SK-N-SH (cell line): ENCODE results near the gene ANGPTL8. TPM values are rescaled to one million over a fixed set of nuclear protein-coding genes. Genes with fewer than 3 reads are reported as not detected.

ENCODE experiments used
- CTCF ChIA-PET: fragments of 300-600, 350-600 bp; formaldehyde crosslinking; extraction: SDS; loops from one replicate; lab custom pipeline; 2021; lab: Yijun Ruan, JAX
- POLR2A ChIA-PET: fragments of 350-600 bp; sonication (Branson Sonifier 250); formaldehyde crosslinking; extraction: SDS; loops from one replicate; lab custom pipeline; 2020; ENCODE audit warnings: antibody characterized with exemption, inconsistent platforms; lab: Yijun Ruan, JAX
- DNase-seq: peaks from one replicate; pipeline ENCODE4 v3.0.0; 2012
- H2AFZ ChIP-seq: fragments of 200-600 bp; sonication (generic); 2 replicates; pipeline ENCODE4 v1.8.1; 2016; ENCODE audit warnings: antibody characterized with exemption, mild to moderate bottlenecking, low read depth
- H3F3A ChIP-seq: fragments of 200-600 bp; sonication (generic); replicated peaks from 2 replicates; pipeline ENCODE3; 2016; ENCODE audit warnings: antibody characterized with exemption, mild to moderate bottlenecking; ENCODE audit not compliant: insufficient read depth
- H3K27ac ChIP-seq, 2 experiments: fragments of 200-500 bp in 1 of 2; fragments of 200-600 bp in 1 of 2; sonication (Bioruptor generic) in 1 of 2; sonication (generic), shearing (Covaris generic) in 1 of 2; 2 replicates each; pipeline versions ENCODE4 v1.5.1 to v1.6.1; 2014 to 2016; ENCODE audit warnings: low read depth in 2 of 2, inconsistent platforms in 1 of 2, low read length in 1 of 2, mild to moderate bottlenecking in 1 of 2, mixed read lengths in 1 of 2
- H3K27me3 ChIP-seq: fragments of 200-600 bp; sonication (generic), shearing (Covaris generic); 2 replicates; pipeline ENCODE4 v1.6.1; 2016; ENCODE audit warnings: mixed run types; ENCODE audit not compliant: insufficient read depth
- H3K36me3 ChIP-seq, 2 experiments: fragments of 200-500 bp in 1 of 2; fragments of 200-600 bp in 1 of 2; sonication (Bioruptor generic) in 1 of 2; sonication (generic) in 1 of 2; replicated peaks in 1 of 2; 2 replicates each; pipeline versions ENCODE3 to v1.5.1; 2014 to 2016; ENCODE audit warnings: low read length in 1 of 2, mild to moderate bottlenecking in 1 of 2; ENCODE audit not compliant: insufficient read depth in 2 of 2, control insufficient read depth in 1 of 2
- H3K4me1 ChIP-seq, 2 experiments: fragments of 200-500 bp in 1 of 2; fragments of 200-600 bp in 1 of 2; sonication (Bioruptor generic) in 1 of 2; sonication (generic), shearing (Covaris generic) in 1 of 2; 2 replicates each; pipeline versions ENCODE4 v1.5.1 to v1.6.1; 2014 to 2016; ENCODE audit warnings: low read depth in 1 of 2, low read length in 1 of 2, mixed run types in 1 of 2; ENCODE audit not compliant: insufficient read depth in 2 of 2, control insufficient read depth in 1 of 2
- H3K4me2 ChIP-seq: fragments of 200-600 bp; sonication (generic), shearing (Covaris generic); 2 replicates; pipeline ENCODE4 v1.6.1; 2017; ENCODE audit warnings: mixed run types
- H3K4me3 ChIP-seq, 2 experiments: fragments of 200-500 bp in 1 of 2; fragments of 200-600 bp in 1 of 2; sonication (Bioruptor generic) in 1 of 2; sonication (generic), shearing (Covaris generic) in 1 of 2; 2 replicates each; pipeline versions ENCODE4 v1.5.1 to v1.8.1; 2014 to 2016; ENCODE audit warnings: low read depth in 2 of 2, inconsistent platforms in 1 of 2, low read length in 1 of 2, mild to moderate bottlenecking in 1 of 2, mixed read lengths in 1 of 2, moderate library complexity in 1 of 2
- H3K79me2 ChIP-seq: fragments of 200-600 bp; sonication (generic); 2 replicates; pipeline ENCODE4 v1.8.1; 2017; ENCODE audit warnings: mild to moderate bottlenecking; ENCODE audit not compliant: insufficient read depth
- H3K9ac ChIP-seq: fragments of 200-600 bp; sonication (generic); 2 replicates; pipeline ENCODE4 v1.6.1; 2017; ENCODE audit warnings: mixed run types
- H3K9me2 ChIP-seq: fragments of 200-600 bp; sonication (generic); 2 replicates; pipeline ENCODE4 v1.6.1; 2017; ENCODE audit warnings: mixed run types
- H3K9me3 ChIP-seq: fragments of 200-600 bp; sonication (generic); 2 replicates; pipeline ENCODE4 v1.6.1; 2017; ENCODE audit warnings: mixed run types, mild to moderate bottlenecking, moderate library complexity
- H4K20me1 ChIP-seq: fragments of 200-600 bp; sonication (generic); 2 replicates; pipeline ENCODE4 v1.6.1; 2017; ENCODE audit warnings: mild to moderate bottlenecking, mixed run types; ENCODE audit not compliant: insufficient read depth
- CTCF ChIP-seq: fragments of 200-600 bp; sonication (generic); IDR thresholded peaks from 2 replicates; pipeline ENCODE4 v1.6.1; 2017; ENCODE audit warnings: antibody characterized with exemption, mild to moderate bottlenecking, moderate library complexity
- ELF1 ChIP-seq: IDR thresholded peaks from 2 replicates; pipeline ENCODE4 v1.4.0; 2012
- EP300 ChIP-seq, 2 experiments: IDR thresholded peaks; 2 replicates each; pipeline versions ENCODE4 v1.4.0 to v1.6.1; 2012; ENCODE audit warnings: borderline replicate concordance in 1 of 2, low read depth in 1 of 2, low read length in 1 of 2
- EZH2phosphoT487 ChIP-seq: fragments of 200-600 bp; sonication (generic); IDR thresholded peaks from 2 replicates; pipeline ENCODE4 v1.6.1; 2017; ENCODE audit warnings: low read depth, mixed run types, mild to moderate bottlenecking, antibody characterized with exemption, moderate library complexity, borderline replicate concordance
- FOSL2 ChIP-seq: IDR thresholded peaks from 2 replicates; pipeline ENCODE4 v1.4.0; 2012; ENCODE audit warnings: low read depth, mild to moderate bottlenecking, moderate library complexity, borderline replicate concordance
- GABPA ChIP-seq: IDR thresholded peaks from 2 replicates; pipeline ENCODE4 v1.4.0; 2012; ENCODE audit warnings: low read depth, mild to moderate bottlenecking
- GATA2 ChIP-seq: sonication (generic); formaldehyde crosslinking; IDR thresholded peaks from 2 replicates; pipeline ENCODE4 v1.5.0; 2020; ENCODE audit warnings: mild to moderate bottlenecking, missing genetic modification reagents
- IRF3 ChIP-seq: fragments of 150-350 bp; IDR thresholded peaks from 2 replicates; pipeline ENCODE4 v1.6.1; 2016; ENCODE audit warnings: mild to moderate bottlenecking, low read depth, low read length
- MEF2A ChIP-seq: IDR thresholded peaks from 2 replicates; pipeline ENCODE4 v1.4.0; 2012; ENCODE audit warnings: low read depth, borderline replicate concordance
- MXI1 ChIP-seq: IDR thresholded peaks from 2 replicates; pipeline ENCODE4 v1.6.1; 2012; ENCODE audit warnings: mild to moderate bottlenecking, low read depth, low read length, improper control_type of control experiment
- NFIC ChIP-seq: IDR thresholded peaks from 2 replicates; pipeline ENCODE4 v1.4.0; 2012; ENCODE audit warnings: borderline replicate concordance
- NRF1 ChIP-seq: IDR thresholded peaks from 2 replicates; pipeline ENCODE4 v1.6.1; 2012; ENCODE audit warnings: low read depth, mild to moderate bottlenecking, low read length
- PBX3 ChIP-seq: IDR thresholded peaks from 2 replicates; pipeline ENCODE4; 2012
- RAD21 ChIP-seq: IDR thresholded peaks from 2 replicates; pipeline ENCODE4 v1.6.1; 2012; ENCODE audit warnings: mild to moderate bottlenecking, low read length
- REST ChIP-seq: IDR thresholded peaks from 2 replicates; pipeline ENCODE4 v1.6.1; 2012; ENCODE audit warnings: mild to moderate bottlenecking, low read depth, low read length, moderate library complexity
- RXRA ChIP-seq: IDR thresholded peaks from 2 replicates; pipeline ENCODE4 v1.4.0; 2012; ENCODE audit warnings: low read depth, mild to moderate bottlenecking, borderline replicate concordance
- SIN3A ChIP-seq: IDR thresholded peaks from 2 replicates; pipeline ENCODE4 v1.6.1; 2012; ENCODE audit warnings: low read depth, mild to moderate bottlenecking, low read length, moderate library complexity, borderline replicate concordance
- TAF1 ChIP-seq: IDR thresholded peaks from 2 replicates; pipeline ENCODE4 v1.6.1; 2012; ENCODE audit warnings: low read depth, mild to moderate bottlenecking, low read length, moderate library complexity, borderline replicate concordance
- TCF12 ChIP-seq: IDR thresholded peaks from 2 replicates; pipeline ENCODE4 v1.4.0; 2012
- WGBS: methylation state at CpG from one replicate; pipeline ENCODE4 v1.1.6; 2017; ENCODE audit warnings: low lambda C conversion rate; 5-methylcytosine and 5-hydroxymethylcytosine counted together
- polyA plus RNA-seq, 3 experiments: library from polyadenylated mRNA; depleted of rRNA; stranded (reverse); fragments of >200 nt; gene quantifications; 2 replicates each; pipeline ENCODE4 v1.2.3, GENCODE V29; 2012

The ANGPTL8 gene
- polyA plus RNA-seq, 1 of the 3 experiments (the other 2 are of a cell fraction): 0.21 TPM

GRCh38 chr19:11265785-11266236, 26.4 kb downstream of the ANGPTL8 start:
- Histone ChIP-seq H3K9ac (no peak overlapping the region), H3K36me3 (no peaks in the 10 kb centered on the region), H3K4me1 (peaks cover 9 to 13% of the 10 kb centered on the region in 2 experiments; a peak in 1 of 4 replicates)
- CTCF ChIA-PET: interaction anchor here (0.6 to 9.6 kb wide), 4 partner anchors 9 to 169 kb away, joined by 3 to 57 read pairs (median 4); partner anchors contain the start of genes ODAD3 and PRKCSH
- TF ChIP-seq EP300 (IDR thresholded peaks at IDR 0.05; ENCODE audit: borderline replicate concordance in 1 of 2, low read depth in 1 of 2, low read length in 1 of 2) (no peak), RAD21 (no peak), CTCF (no peak), NFIC (no peak), TAF1 (no peak), NRF1 (no peak), PBX3 (no peak), GABPA (no peak)
- TF ChIP-seq, all 33 proteins: peak for 0
- Histone ChIP-seq H3K4me3 (no peak overlapping the region), H3K4me2 (no peak overlapping the region), H2AFZ (no peak overlapping the region), H3K27ac (no peak overlapping the region), H4K20me1 (no peaks in the 10 kb centered on the region), H3K79me2 (no peaks in the 10 kb centered on the region), H3K27me3 (no peaks in the 10 kb centered on the region), H3K9me2 (no peaks in the 10 kb centered on the region), H3F3A (peaks cover 4% of the 10 kb centered on the region), H3K9me3 (no peaks in the 10 kb centered on the region)
- POLR2A ChIA-PET: no interaction called here
- DNase-seq: no peak
- 78% methylated on average over 8 of the region's 11 CpGs for WGBS

GRCh38 chr19:11267316-11268085, 28.1 kb downstream of the ANGPTL8 start:
- Histone ChIP-seq H4K20me1 (no peaks in the 10 kb centered on the region), H3K27ac (no peak overlapping the region; a peak in 1 of 4 replicates), H3K4me1 (peaks cover 9 to 10% of the 10 kb centered on the region in 2 experiments; a peak in 1 of 4 replicates), H3K9me2 (no peaks in the 10 kb centered on the region), H3K4me3 (no peak overlapping the region), H3K36me3 (no peaks in the 10 kb centered on the region), H3K79me2 (no peaks in the 10 kb centered on the region), H2AFZ (no peak overlapping the region), H3K9me3 (no peaks in the 10 kb centered on the region), H3K4me2 (no peak overlapping the region), H3K9ac (no peak overlapping the region), H3F3A (peaks cover 4% of the 10 kb centered on the region), H3K27me3 (no peaks in the 10 kb centered on the region)
- 92% methylated on average over 8 of the region's 10 CpGs for WGBS
- ChIA-PET CTCF (interaction anchor here (1.0 to 9.6 kb wide), 4 partner anchors 16 to 114 kb away, joined by 3 to 57 read pairs (median 4); no protein-coding TSS in a partner anchor), POLR2A (no interaction called here)
- DNase-seq: no peak
- TF ChIP-seq EP300 (IDR thresholded peaks at IDR 0.05; ENCODE audit: borderline replicate concordance in 1 of 2, low read depth in 1 of 2, low read length in 1 of 2) (no peak), NRF1 (no peak), IRF3 (no peak), TCF12 (no peak), GATA2 (CRISPR knock-in tag) (no peak), MEF2A (no peak), EZH2phosphoT487 (no peak), FOSL2 (no peak), ELF1 (no peak), MXI1 (no peak), SIN3A (no peak), REST (no peak), RXRA (no peak), GABPA (no peak)
